ENCODE data around the gene CFAP97D2.

The CFAP97D2 gene

GRCh38 chr13:114222461-114222968 is 43.5 kb downstream of the CFAP97D2 start:
- WGBS, 2 experiments: 86 to 89% methylated on average over 9 of the region's 9 CpGs
- Histone ChIP-seq H3K36me3 (ENCODE audit: control insufficient read depth, insufficient read depth, low read length) (no peaks in the 10 kb centered on the region), H3K4me3 (ENCODE audit: insufficient read depth, low read depth, low read length) (no peak overlapping the region), H3K27me3 (ENCODE audit: control insufficient read depth, insufficient read depth, low read length, poor library complexity, severe bottlenecking) (peaks cover 2% of the 10 kb centered on the region), H3K9me3 (ENCODE audit: control insufficient read depth, low read length) (no peaks in the 10 kb centered on the region), H3K27ac (ENCODE audit: insufficient read depth, low read depth, low read length, poor library complexity, severe bottlenecking) (no peak overlapping the region), H3K4me1 (ENCODE audit: control insufficient read depth, insufficient read depth, low read length) (no peaks in the 10 kb centered on the region)

DNA sequence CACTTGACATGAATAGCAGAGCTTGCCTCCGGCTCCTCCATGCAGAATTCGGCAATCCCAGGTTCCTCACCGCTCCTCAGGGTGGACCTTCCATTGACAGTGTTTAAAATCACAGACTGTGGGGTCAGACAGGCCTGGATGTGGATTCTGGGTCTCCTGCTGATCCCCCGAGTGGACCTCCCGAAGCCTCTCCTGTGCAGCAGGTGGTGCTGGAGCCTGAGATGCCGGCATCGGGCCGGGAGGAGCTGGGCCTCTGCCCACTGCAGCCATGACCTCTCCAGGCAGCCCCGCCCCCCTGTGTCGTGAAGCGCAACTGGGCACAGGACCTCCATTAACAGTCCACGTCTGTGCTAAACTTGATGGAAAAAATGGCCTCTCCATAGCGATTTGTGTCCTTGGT is 45.1 kb downstream of the CFAP97D2 start:
- Histone ChIP-seq H3K36me3 (ENCODE audit: control insufficient read depth, insufficient read depth, low read length) (no peaks in the 10 kb centered on the region), H3K4me3 (ENCODE audit: insufficient read depth, low read depth, low read length) (no peak overlapping the region), H3K4me1 (ENCODE audit: control insufficient read depth, insufficient read depth, low read length) (no peaks in the 10 kb centered on the region), H3K27ac (ENCODE audit: insufficient read depth, low read depth, low read length, poor library complexity, severe bottlenecking) (no peak overlapping the region), H3K27me3 (ENCODE audit: control insufficient read depth, insufficient read depth, low read length, poor library complexity, severe bottlenecking) (peaks cover 4% of the 10 kb centered on the region), H3K9me3 (ENCODE audit: control insufficient read depth, low read length) (no peaks in the 10 kb centered on the region)
- 92 to 94% methylated on average over 13 of the region's 13 CpGs for WGBS, 2 experiments

- Histone ChIP-seq H3K4me1 (ENCODE audit: control insufficient read depth, insufficient read depth, low read length) (no peaks in the 10 kb centered on the region), H3K4me3 (ENCODE audit: insufficient read depth, low read depth, low read length) (no peak overlapping the region), H3K36me3 (ENCODE audit: control insufficient read depth, insufficient read depth, low read length) (no peaks in the 10 kb centered on the region), H3K27ac (ENCODE audit: insufficient read depth, low read depth, low read length, poor library complexity, severe bottlenecking) (no peak overlapping the region), H3K27me3 (ENCODE audit: control insufficient read depth, insufficient read depth, low read length, poor library complexity, severe bottlenecking) (peaks cover 4% of the 10 kb centered on the region), H3K9me3 (ENCODE audit: control insufficient read depth, low read length) (no peaks in the 10 kb centered on the region)
- 88 to 90% methylated on average over 8 of the region's 8 CpGs for WGBS, 2 experiments
Measured at GRCh38 chr13:114225610-114226009, 46.6 kb downstream of the CFAP97D2 start.

DNA sequence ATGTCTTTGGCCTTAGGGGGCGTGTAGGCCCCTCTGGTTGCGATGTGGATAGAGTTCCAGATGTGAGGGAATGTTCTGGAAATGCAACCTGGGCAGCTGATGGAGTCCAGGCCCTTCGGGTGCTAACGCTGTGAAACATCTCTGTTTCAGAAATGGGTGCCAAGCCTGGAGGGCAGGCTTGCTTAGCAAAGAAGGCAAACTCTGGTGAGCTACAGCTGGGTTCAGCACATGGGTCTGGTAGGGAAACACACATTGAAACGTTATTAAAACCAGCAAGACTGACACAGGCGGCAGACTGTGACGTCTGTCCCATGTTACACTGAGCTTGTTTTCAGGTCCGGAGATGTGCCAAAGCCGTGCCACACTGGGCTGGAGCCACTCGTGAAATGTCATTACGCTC is 47.0 kb downstream of the CFAP97D2 start:
- peaks cover 4% of the 10 kb centered on the region for H3K27me3 ChIP-seq (ENCODE audit: control insufficient read depth, insufficient read depth, low read length, poor library complexity, severe bottlenecking)
- 93% methylated on average over 11 of the region's 11 CpGs for WGBS, 2 experiments
- no peaks in the 10 kb centered on the region for H3K4me1 ChIP-seq (ENCODE audit: control insufficient read depth, insufficient read depth, low read length)
- H3K36me3 ChIP-seq (ENCODE audit: control insufficient read depth, insufficient read depth, low read length): no peaks in the 10 kb centered on the region
- H3K9me3 ChIP-seq (ENCODE audit: control insufficient read depth, low read length): no peaks in the 10 kb centered on the region
- no peak overlapping the region for H3K4me3 ChIP-seq (ENCODE audit: insufficient read depth, low read depth, low read length)
- no peak overlapping the region for H3K27ac ChIP-seq (ENCODE audit: insufficient read depth, low read depth, low read length, poor library complexity, severe bottlenecking)

DNA sequence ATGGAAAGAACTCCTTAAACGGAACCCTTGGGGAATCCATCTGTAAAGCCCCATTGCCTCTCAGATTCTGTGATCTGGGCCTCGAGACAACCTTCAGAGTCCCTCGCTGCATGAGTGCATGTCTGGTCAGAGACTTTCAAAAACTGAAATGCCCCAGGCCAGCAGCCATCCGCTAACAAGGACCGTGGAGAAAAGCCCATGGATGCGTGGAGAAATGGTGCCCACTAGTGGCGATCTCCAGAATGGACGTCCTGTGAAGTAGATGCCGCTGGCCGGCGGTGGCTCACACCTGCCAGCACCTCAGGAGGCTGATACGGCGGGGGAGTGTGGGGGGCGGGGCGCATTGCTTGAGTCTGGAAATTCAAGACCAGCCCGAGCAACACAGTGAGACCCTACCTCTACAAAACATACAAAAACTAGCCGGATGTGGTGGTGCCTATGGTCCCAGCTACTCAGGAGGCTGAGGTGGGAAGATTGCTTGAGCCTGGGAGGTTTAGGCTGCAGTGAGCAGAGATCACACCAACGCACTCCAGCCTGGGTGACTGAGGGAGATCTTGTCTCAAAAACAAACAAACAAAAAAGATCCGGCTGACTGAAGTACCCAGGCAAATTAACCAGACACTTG is 47.8 kb downstream of the CFAP97D2 start:
- WGBS, 2 experiments: 10 to 12% methylated on average over 19 of the region's 19 CpGs
- no peak overlapping the region for H3K4me3 ChIP-seq (ENCODE audit: insufficient read depth, low read depth, low read length)
- no peaks in the 10 kb centered on the region for H3K9me3 ChIP-seq (ENCODE audit: control insufficient read depth, low read length)
- no peaks in the 10 kb centered on the region for H3K4me1 ChIP-seq (ENCODE audit: control insufficient read depth, insufficient read depth, low read length)
- no peaks in the 10 kb centered on the region for H3K36me3 ChIP-seq (ENCODE audit: control insufficient read depth, insufficient read depth, low read length)
- no peak overlapping the region for H3K27ac ChIP-seq (ENCODE audit: insufficient read depth, low read depth, low read length, poor library complexity, severe bottlenecking)
- peaks cover 4% of the 10 kb centered on the region for H3K27me3 ChIP-seq (ENCODE audit: control insufficient read depth, insufficient read depth, low read length, poor library complexity, severe bottlenecking)

DNA sequence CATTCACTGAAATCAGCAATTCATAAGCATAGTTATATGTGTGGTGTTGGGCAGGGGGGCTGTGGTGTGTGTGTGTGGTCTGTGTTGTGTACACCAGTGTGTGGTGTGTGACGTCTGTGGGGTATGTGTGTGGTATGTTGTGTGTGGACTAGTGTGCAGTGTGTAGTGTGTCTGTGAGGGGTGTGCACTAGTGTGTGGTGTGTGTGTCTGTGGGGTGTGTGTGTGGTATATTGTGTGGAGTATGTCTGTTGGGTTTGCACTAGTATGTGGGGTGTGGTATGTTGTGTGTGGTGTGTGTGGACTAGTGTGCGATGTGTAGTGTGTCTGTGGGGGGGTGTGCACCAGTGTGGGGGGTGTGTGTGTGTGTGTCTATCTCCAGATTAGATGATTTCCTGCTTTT is 48.5 kb downstream of the CFAP97D2 start:
- WGBS, 2 experiments: 87 to 89% methylated on average over 2 of the region's 2 CpGs
- H3K4me3 ChIP-seq (ENCODE audit: insufficient read depth, low read depth, low read length): no peak overlapping the region
- H3K36me3 ChIP-seq (ENCODE audit: control insufficient read depth, insufficient read depth, low read length): no peaks in the 10 kb centered on the region
- no peak overlapping the region for H3K27ac ChIP-seq (ENCODE audit: insufficient read depth, low read depth, low read length, poor library complexity, severe bottlenecking)
- H3K4me1 ChIP-seq (ENCODE audit: control insufficient read depth, insufficient read depth, low read length): no peaks in the 10 kb centered on the region
- H3K9me3 ChIP-seq (ENCODE audit: control insufficient read depth, low read length): no peaks in the 10 kb centered on the region
- H3K27me3 ChIP-seq (ENCODE audit: control insufficient read depth, insufficient read depth, low read length, poor library complexity, severe bottlenecking): peaks cover 4% of the 10 kb centered on the region

DNA sequence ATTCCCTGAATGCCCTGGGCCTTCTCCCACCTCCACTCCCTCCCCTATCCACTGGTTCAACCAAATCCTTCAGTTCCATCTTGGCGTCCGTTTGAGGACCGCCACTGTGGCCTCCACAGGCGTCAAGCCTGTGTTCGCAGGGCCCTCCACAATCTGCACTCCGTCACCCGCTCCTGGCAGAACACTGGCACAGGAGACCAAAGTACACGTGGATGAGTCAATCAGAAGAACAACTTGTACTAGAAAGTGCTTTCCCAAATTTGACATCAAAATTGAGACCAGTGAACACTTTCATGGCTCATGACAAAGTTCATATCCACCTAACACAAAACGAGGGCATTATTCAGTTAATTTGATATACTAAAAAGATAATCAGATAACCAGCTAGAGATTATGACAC is 49.1 kb downstream of the CFAP97D2 start:
- no peaks in the 10 kb centered on the region for H3K4me1 ChIP-seq (ENCODE audit: control insufficient read depth, insufficient read depth, low read length)
- no peaks in the 10 kb centered on the region for H3K36me3 ChIP-seq (ENCODE audit: control insufficient read depth, insufficient read depth, low read length)
- 90 to 93% methylated on average over 8 to 9 of the region's 9 CpGs for WGBS, 2 experiments
- H3K9me3 ChIP-seq (ENCODE audit: control insufficient read depth, low read length): no peaks in the 10 kb centered on the region
- no peak overlapping the region for H3K27ac ChIP-seq (ENCODE audit: insufficient read depth, low read depth, low read length, poor library complexity, severe bottlenecking)
- H3K4me3 ChIP-seq (ENCODE audit: insufficient read depth, low read depth, low read length): no peak overlapping the region
- peaks cover 4% of the 10 kb centered on the region for H3K27me3 ChIP-seq (ENCODE audit: control insufficient read depth, insufficient read depth, low read length, poor library complexity, severe bottlenecking)

- no peaks in the 10 kb centered on the region for H3K36me3 ChIP-seq (ENCODE audit: control insufficient read depth, insufficient read depth, low read length)
- H3K27me3 ChIP-seq (ENCODE audit: control insufficient read depth, insufficient read depth, low read length, poor library complexity, severe bottlenecking): peaks cover 4% of the 10 kb centered on the region
- no peaks in the 10 kb centered on the region for H3K9me3 ChIP-seq (ENCODE audit: control insufficient read depth, low read length)
- no peaks in the 10 kb centered on the region for H3K4me1 ChIP-seq (ENCODE audit: control insufficient read depth, insufficient read depth, low read length)
- H3K27ac ChIP-seq (ENCODE audit: insufficient read depth, low read depth, low read length, poor library complexity, severe bottlenecking): no peak overlapping the region
- no peak overlapping the region for H3K4me3 ChIP-seq (ENCODE audit: insufficient read depth, low read depth, low read length)
- 68 to 74% methylated on average over 4 of the region's 4 CpGs for WGBS, 2 experiments
Measured at GRCh38 chr13:114229506-114229905, 50.4 kb downstream of the CFAP97D2 start.

- H3K4me1 ChIP-seq (ENCODE audit: control insufficient read depth, insufficient read depth, low read length): no peaks in the 10 kb centered on the region
- WGBS, 2 experiments: 44 to 50% methylated on average over 7 of the region's 7 CpGs
- no peaks in the 10 kb centered on the region for H3K36me3 ChIP-seq (ENCODE audit: control insufficient read depth, insufficient read depth, low read length)
- H3K9me3 ChIP-seq (ENCODE audit: control insufficient read depth, low read length): no peaks in the 10 kb centered on the region
- H3K27ac ChIP-seq (ENCODE audit: insufficient read depth, low read depth, low read length, poor library complexity, severe bottlenecking): no peak overlapping the region
- no peak overlapping the region for H3K4me3 ChIP-seq (ENCODE audit: insufficient read depth, low read depth, low read length)
- H3K27me3 ChIP-seq (ENCODE audit: control insufficient read depth, insufficient read depth, low read length, poor library complexity, severe bottlenecking): peaks cover 4% of the 10 kb centered on the region
Measured at GRCh38 chr13:114230117-114230516, 51.1 kb downstream of the CFAP97D2 start.

GRCh38 chr13:114230575-114230974 is 51.5 kb downstream of the CFAP97D2 start:
- H3K27ac ChIP-seq (ENCODE audit: insufficient read depth, low read depth, low read length, poor library complexity, severe bottlenecking): no peak overlapping the region
- WGBS, 2 experiments: 56 to 86% methylated on average over 2 to 3 of the region's 3 CpGs
- peaks cover 4% of the 10 kb centered on the region for H3K27me3 ChIP-seq (ENCODE audit: control insufficient read depth, insufficient read depth, low read length, poor library complexity, severe bottlenecking)
- H3K36me3 ChIP-seq (ENCODE audit: control insufficient read depth, insufficient read depth, low read length): no peaks in the 10 kb centered on the region
- H3K9me3 ChIP-seq (ENCODE audit: control insufficient read depth, low read length): no peaks in the 10 kb centered on the region
- H3K4me1 ChIP-seq (ENCODE audit: control insufficient read depth, insufficient read depth, low read length): no peaks in the 10 kb centered on the region
- no peak overlapping the region for H3K4me3 ChIP-seq (ENCODE audit: insufficient read depth, low read depth, low read length)

All from ectodermal cell (in vitro differentiated cells).